ENCODE data around the gene PDK2. TPM values are rescaled to one million over a fixed set of nuclear protein-coding genes. Genes with fewer than 3 reads are reported as not detected.

The PDK2 gene
- total RNA-seq, 1 donor from 2014 or later: 44.9 TPM

DNA sequence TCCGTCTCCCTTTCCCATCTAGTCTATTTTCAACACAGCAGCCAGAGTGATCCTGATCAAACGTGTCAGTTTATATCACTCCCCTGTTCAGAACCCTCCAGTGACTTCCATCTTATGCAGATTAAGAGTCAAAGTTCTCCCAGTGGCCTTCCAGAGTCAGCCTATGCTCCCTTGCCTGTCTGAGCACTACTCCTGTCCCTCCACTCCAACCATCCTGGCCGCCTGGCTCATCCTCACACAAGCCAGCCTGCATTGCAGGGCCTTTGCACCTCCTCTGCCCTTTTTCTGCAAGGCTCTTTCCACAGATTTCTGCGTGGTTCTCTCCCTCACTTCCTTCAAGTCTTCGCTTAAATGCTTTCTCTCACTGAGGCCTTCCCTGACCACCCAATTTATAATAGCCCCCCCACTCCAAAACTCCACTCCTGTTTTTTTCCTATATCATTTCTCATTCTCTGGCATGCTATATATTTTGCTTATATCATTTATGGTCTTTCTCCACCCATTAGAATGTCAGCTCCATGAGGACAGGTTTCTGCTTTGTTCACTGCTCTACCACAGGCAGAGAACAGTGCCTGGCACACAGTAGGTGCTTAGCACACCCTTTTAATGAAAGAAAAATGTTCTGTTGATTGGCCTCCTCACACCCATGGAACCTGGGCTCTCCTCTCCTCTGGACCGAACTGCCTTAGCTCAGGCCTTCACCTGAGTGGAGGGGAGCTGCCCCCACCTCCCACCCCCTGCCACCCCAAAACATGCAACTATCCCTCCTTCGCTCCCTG lies 25.5 kb downstream of the PDK2 start:
- Mint-ChIP-seq H3K27ac (no peak overlapping the region), H3K4me3 (no peak overlapping the region), H3K4me1 (ENCODE audit: unreplicated experiment) (peaks cover 14% of the 10 kb centered on the region), H3K36me3 (no peaks in the 10 kb centered on the region), H3K9me3 (no peaks in the 10 kb centered on the region), H3K27me3 (peaks cover 40% of the 10 kb centered on the region)
- no peak for DNase-seq (ENCODE audit: extremely low spot score, unreplicated experiment)
- TF ChIP-seq, protein P1, sequence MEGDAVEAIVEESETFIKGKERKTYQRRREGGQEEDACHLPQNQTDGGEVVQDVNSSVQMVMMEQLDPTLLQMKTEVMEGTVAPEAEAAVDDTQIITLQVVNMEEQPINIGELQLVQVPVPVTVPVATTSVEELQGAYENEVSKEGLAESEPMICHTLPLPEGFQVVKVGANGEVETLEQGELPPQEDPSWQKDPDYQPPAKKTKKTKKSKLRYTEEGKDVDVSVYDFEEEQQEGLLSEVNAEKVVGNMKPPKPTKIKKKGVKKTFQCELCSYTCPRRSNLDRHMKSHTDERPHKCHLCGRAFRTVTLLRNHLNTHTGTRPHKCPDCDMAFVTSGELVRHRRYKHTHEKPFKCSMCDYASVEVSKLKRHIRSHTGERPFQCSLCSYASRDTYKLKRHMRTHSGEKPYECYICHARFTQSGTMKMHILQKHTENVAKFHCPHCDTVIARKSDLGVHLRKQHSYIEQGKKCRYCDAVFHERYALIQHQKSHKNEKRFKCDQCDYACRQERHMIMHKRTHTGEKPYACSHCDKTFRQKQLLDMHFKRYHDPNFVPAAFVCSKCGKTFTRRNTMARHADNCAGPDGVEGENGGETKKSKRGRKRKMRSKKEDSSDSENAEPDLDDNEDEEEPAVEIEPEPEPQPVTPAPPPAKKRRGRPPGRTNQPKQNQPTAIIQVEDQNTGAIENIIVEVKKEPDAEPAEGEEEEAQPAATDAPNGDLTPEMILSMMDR (conservative IDR thresholded peaks at IDR 0.05): no peak

DNA sequence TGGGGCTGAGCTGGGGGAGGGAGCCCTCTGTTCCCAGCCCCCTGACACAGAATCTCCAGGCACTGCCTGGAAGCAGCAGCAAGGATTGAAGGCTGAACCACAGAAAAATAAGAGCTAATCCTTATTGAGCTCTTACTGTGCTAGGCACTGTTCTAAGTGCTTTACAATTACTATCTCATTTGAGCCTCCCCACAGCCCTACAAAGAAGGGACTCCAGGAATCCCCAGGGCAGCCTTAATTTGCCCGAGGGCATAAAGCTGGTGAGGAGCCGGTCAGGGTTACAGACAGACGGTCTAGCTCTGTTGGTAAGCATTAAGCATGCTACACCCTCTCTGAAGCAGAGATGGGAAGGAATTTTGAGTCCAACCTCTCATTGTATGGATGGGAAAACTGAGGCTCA lies 27.8 kb downstream of the PDK2 start:
- DNase-seq (ENCODE audit: extremely low spot score, unreplicated experiment): no peak
- Mint-ChIP-seq H3K4me1 (ENCODE audit: unreplicated experiment) (peaks cover 13% of the 10 kb centered on the region), H3K27me3 (peaks cover 35% of the 10 kb centered on the region), H3K36me3 (no peaks in the 10 kb centered on the region), H3K27ac (no peak overlapping the region), H3K9me3 (no peaks in the 10 kb centered on the region), H3K4me3 (no peak overlapping the region)
- TF ChIP-seq, protein P1 (conservative IDR thresholded peaks at IDR 0.05): no peak

DNA sequence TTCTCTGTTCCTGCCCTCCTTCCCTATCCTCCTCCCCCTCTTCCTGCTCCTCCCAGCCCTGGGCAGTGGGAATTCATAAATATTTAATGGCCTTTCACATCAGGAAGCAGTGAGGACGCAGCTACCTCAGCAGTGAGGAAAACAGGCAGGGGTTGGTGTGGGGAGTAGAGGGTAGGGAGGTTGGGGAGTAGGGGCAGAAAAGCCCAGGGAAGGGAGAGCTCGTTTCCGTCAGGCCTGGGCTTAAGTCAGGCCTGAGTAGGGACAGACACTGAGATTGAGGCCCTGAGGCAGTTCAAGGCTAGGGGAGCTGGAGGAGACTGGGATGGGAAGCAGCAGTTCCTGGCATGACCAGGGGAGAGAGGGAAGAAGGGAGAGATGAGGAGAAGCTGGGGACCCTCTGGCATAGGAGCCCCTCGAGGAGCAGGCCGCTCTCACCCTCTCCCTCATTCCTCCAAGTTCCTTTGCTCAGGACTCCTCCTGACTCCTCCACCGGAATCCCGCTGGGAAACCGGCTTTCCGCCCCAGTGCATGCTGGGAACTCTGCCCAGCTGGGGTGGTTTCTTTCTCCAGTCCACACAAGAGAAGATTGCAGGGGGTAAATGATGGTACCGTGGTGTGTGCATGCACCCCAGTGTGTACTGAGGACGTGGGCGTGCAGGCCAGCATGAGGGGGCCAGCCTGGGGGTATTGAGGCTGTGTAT lies 28.6 kb downstream of the PDK2 start:
- Mint-ChIP-seq H3K27ac (no peak overlapping the region), H3K4me3 (no peak overlapping the region), H3K4me1 (ENCODE audit: unreplicated experiment) (peaks cover 14% of the 10 kb centered on the region), H3K27me3 (peaks cover 33% of the 10 kb centered on the region), H3K36me3 (no peaks in the 10 kb centered on the region), H3K9me3 (no peaks in the 10 kb centered on the region)
- TF ChIP-seq, protein P1 (conservative IDR thresholded peaks at IDR 0.05): peak; percentile 29
- DNase-seq (ENCODE audit: extremely low spot score, unreplicated experiment): no peak

DNA sequence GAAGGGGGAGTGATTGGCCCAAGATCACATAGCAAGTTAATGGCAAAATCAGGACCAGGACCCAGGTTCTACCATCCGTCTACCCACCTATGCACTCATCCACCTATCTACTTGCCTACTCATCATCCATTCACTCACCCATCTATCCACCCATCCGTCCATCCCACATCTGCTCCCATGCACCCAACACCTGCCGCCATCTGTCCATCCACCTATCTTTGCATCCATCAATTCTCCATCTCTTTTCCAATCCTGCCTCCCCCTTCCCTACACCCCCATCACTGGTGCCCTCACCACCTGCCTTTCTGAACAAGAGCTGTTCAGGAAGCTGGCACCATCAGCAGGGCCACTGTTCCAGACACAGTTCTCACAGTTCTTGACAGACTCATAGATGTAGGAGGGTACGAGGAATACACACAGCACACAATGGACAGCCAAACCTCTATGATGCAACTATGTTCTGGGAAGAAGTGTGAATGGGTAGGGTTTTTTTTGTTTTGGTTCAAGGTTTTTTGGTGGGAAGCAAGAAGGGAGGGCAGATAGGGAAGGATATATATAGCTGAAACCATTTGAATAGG lies 30.4 kb downstream of the PDK2 start:
- H3K4me1 Mint-ChIP-seq (ENCODE audit: unreplicated experiment): peaks cover 14% of the 10 kb centered on the region
- H3K27ac Mint-ChIP-seq: no peak overlapping the region
- H3K9me3 Mint-ChIP-seq: no peaks in the 10 kb centered on the region
- H3K4me3 Mint-ChIP-seq: no peak overlapping the region
- no peak for DNase-seq (ENCODE audit: extremely low spot score, unreplicated experiment)
- H3K27me3 Mint-ChIP-seq: peaks cover 23% of the 10 kb centered on the region
- TF ChIP-seq, protein P1 (conservative IDR thresholded peaks at IDR 0.05): no peak
- no peaks in the 10 kb centered on the region for H3K36me3 Mint-ChIP-seq

DNA sequence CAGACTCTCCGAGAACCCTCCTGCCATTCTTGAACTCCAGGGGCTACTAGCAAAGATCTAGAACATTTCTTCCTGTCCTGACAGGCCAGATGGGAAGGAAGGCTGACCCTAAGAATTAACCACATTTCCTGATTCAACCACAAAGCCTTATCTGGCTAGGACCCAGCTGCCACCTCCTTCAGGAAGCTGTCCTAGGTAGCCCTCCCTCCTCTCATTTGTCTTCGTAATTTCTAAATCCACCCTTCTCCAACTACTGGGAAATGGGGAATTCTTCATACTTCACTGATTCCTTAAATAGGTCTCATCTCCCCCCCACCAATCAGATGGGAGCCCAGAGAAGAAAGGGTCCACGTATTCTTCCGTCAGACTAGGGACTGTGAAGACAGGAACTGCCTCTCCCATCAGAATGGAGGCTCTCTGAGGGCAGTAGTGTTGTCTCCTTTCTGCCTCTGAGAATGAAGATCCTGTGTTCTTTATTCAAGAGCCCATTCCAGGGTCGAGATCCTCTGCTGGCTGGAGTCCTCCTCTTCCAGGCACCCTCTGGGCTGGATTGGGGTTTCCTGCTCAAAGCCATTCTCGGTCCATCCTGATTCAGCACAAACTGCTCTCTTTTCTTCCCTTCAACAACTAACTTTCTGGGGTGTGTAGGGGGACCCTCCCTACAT lies 32.7 kb downstream of the PDK2 start:
- no peaks in the 10 kb centered on the region for H3K9me3 Mint-ChIP-seq
- peaks cover 24% of the 10 kb centered on the region for H3K4me1 Mint-ChIP-seq (ENCODE audit: unreplicated experiment)
- no peak overlapping the region for H3K27ac Mint-ChIP-seq
- no peak for DNase-seq (ENCODE audit: extremely low spot score, unreplicated experiment)
- TF ChIP-seq, protein P1 (conservative IDR thresholded peaks at IDR 0.05): no peak
- H3K27me3 Mint-ChIP-seq: peaks cover 22% of the 10 kb centered on the region
- H3K4me3 Mint-ChIP-seq: no peak overlapping the region
- H3K36me3 Mint-ChIP-seq: no peaks in the 10 kb centered on the region

All from type B pancreatic cell (in vitro differentiated cells).